Astrocyte (in vitro differentiated cells and primary cell): ENCODE measurements around the gene TRIM72.

Experiments used
- CTCF ChIP-seq: IDR thresholded peaks from 2 replicates; pipeline ENCODE4 v1.5.1; 2011; ENCODE audit warnings: low read depth, mild to moderate bottlenecking, inconsistent platforms, low read length, moderate library complexity; ENCODE audit not compliant: insufficient read depth
- EZH2 ChIP-seq: IDR thresholded peaks from 2 replicates; pipeline ENCODE4 v1.6.1; 2012; ENCODE audit warnings: mild to moderate bottlenecking, low read length, inconsistent platforms; ENCODE audit not compliant: insufficient read depth

- TF ChIP-seq CTCF: no peak
- no peak for TF ChIP-seq EZH2
Observed at GRCh38 chr16:31260136-31260931, 46.4 kb downstream of the TRIM72 start.
